Hippocampal formation (tissue), 2 donors: Measurements from ENCODE around the gene CD99.

Experiments used
- DNase-seq, 2 donors: peaks; one replicate each; lab custom pipeline; 2025; lab: John Stamatoyannopoulos, UW

Gene CD99

GRCh38 chrX:2698604-2699003, 7.5 kb downstream of the CD99 start:
- no peak for DNase-seq

- DNase-seq, result no peak
Measured at GRCh38 chrX:2699959-2700358, 8.9 kb downstream of the CD99 start.

- DNase-seq, result no peak
Measured at GRCh38 chrX:2700405-2701320, 9.6 kb downstream of the CD99 start.

- no peak for DNase-seq
Measured at GRCh38 chrX:2701600-2701999, 10.5 kb downstream of the CD99 start.

- DNase-seq, result no peak
Measured at GRCh38 chrX:2703991-2704369, 12.9 kb downstream of the CD99 start.

- no peak for DNase-seq
Measured at GRCh38 chrX:2705046-2705832, 14.1 kb downstream of the CD99 start.

GRCh38 chrX:2707334-2707760, 16.3 kb downstream of the CD99 start:
- DNase-seq, result no peak

GRCh38 chrX:2708021-2708420, 16.9 kb downstream of the CD99 start:
- DNase-seq, result no peak

- DNase-seq, result no peak
Measured at GRCh38 chrX:2708592-2709188, 17.6 kb downstream of the CD99 start.

GRCh38 chrX:2709556-2709955, 18.5 kb downstream of the CD99 start:
- DNase-seq, result no peak

- DNase-seq, result no peak
Measured at GRCh38 chrX:2710041-2710840, 19.1 kb downstream of the CD99 start.

- DNase-seq, result no peak
Measured at GRCh38 chrX:2711441-2711840, 20.3 kb downstream of the CD99 start.

GRCh38 chrX:2712428-2712827, 21.3 kb downstream of the CD99 start:
- DNase-seq, result no peak

GRCh38 chrX:2712890-2713840, 22.1 kb downstream of the CD99 start:
- no peak for DNase-seq

- DNase-seq, result no peak
Measured at GRCh38 chrX:2714551-2714950, 23.5 kb downstream of the CD99 start.

GRCh38 chrX:2715066-2715600, 24.0 kb downstream of the CD99 start:
- no peak for DNase-seq

GRCh38 chrX:2717312-2717711, 26.2 kb downstream of the CD99 start:
- no peak for DNase-seq

- DNase-seq, result no peak
Measured at GRCh38 chrX:2718821-2719220, 27.7 kb downstream of the CD99 start.

- no peak for DNase-seq
Measured at GRCh38 chrX:2719774-2720447, 28.8 kb downstream of the CD99 start.
